Neural cell (in vitro differentiated cells): ENCODE results near the gene OFD1. TPM values are rescaled to one million over a fixed set of nuclear protein-coding genes. Genes with fewer than 3 reads are reported as not detected.

Experiments
- H2AFZ ChIP-seq: fragments of 200-600, 300-800 bp; sonication (generic), shearing (Covaris generic); 2 replicates; pipeline ENCODE4 v1.6.0; 2014; ENCODE audit warnings: low read depth, mild to moderate bottlenecking, antibody characterized with exemption, low read length, moderate library complexity
- H3F3A ChIP-seq: fragments of 200-600 bp; shearing (Covaris generic); 2 replicates; pipeline ENCODE4 v1.6.1; 2016; ENCODE audit warnings: mild to moderate bottlenecking, moderate library complexity, mixed read lengths, antibody characterized with exemption, low read length; ENCODE audit not compliant: insufficient read depth, poor library complexity, severe bottlenecking
- H3K27ac ChIP-seq: fragments of 200-600, 300-800 bp; sonication (generic), shearing (Covaris generic); 2 replicates; pipeline ENCODE4 v1.5.1; 2014; ENCODE audit warnings: mild to moderate bottlenecking, low read length, moderate library complexity
- H3K27me3 ChIP-seq: fragments of 300-800, 200-600 bp; sonication (generic), shearing (Covaris generic); 2 replicates; pipeline ENCODE4 v1.6.0; 2014; ENCODE audit warnings: mild to moderate bottlenecking, low read depth, low read length, moderate library complexity; ENCODE audit not compliant: insufficient read depth
- H3K36me3 ChIP-seq: fragments of 300-800, 200-600 bp; sonication (generic), shearing (Covaris generic); 2 replicates; pipeline ENCODE4 v1.5.1; 2014; ENCODE audit warnings: mild to moderate bottlenecking, antibody characterized with exemption, low read length, moderate library complexity; ENCODE audit not compliant: insufficient read depth
- H3K4me2 ChIP-seq: fragments of 300-800, 200-600 bp; sonication (generic), shearing (Covaris generic); 2 replicates; pipeline ENCODE4 v1.6.0; 2014; ENCODE audit warnings: mild to moderate bottlenecking, low read length
- H3K4me3 ChIP-seq: fragments of 300-800, 200-600 bp; sonication (generic), shearing (Covaris generic); 2 replicates; pipeline ENCODE4 v1.5.1; 2014; ENCODE audit warnings: mild to moderate bottlenecking, low read length, moderate library complexity
- H3K79me2 ChIP-seq: fragments of 200-600 bp; shearing (Covaris generic); replicated peaks from 2 replicates; pipeline ENCODE4 v1.6.0; 2014; ENCODE audit warnings: mild to moderate bottlenecking, low read length, moderate library complexity; ENCODE audit not compliant: insufficient read depth
- H3K9ac ChIP-seq: fragments of 300-800, 200-600 bp; sonication (generic), shearing (Covaris generic); 2 replicates; pipeline ENCODE4 v1.6.1; 2016; ENCODE audit warnings: mild to moderate bottlenecking, low read length, mixed read lengths
- H3K9me2 ChIP-seq: fragments of 200-600 bp; shearing (Covaris generic); 2 replicates; pipeline ENCODE4 v1.6.1; 2016; ENCODE audit warnings: mild to moderate bottlenecking, low read length, mixed read lengths; ENCODE audit not compliant: insufficient read depth
- H3K9me3 ChIP-seq: fragments of 200-600, 300-800 bp; sonication (generic), shearing (Covaris generic); 2 replicates; pipeline ENCODE4 v1.6.1; 2016; ENCODE audit warnings: mild to moderate bottlenecking, mixed run types, low read length, moderate library complexity, mixed read lengths
- H4K20me1 ChIP-seq: fragments of 200-600 bp; shearing (Covaris generic); 2 replicates; pipeline ENCODE4 v1.6.1; 2016; ENCODE audit warnings: mild to moderate bottlenecking, mixed run types; ENCODE audit not compliant: insufficient read depth
- EP300 ChIP-seq: fragments of 450-650 bp; conservative IDR thresholded peaks from 2 replicates; pipeline ENCODE4 v1.6.1; 2014; ENCODE audit warnings: antibody characterized with exemption, mild to moderate bottlenecking, moderate library complexity; ENCODE audit not compliant: poor library complexity, severe bottlenecking
- EZH2 ChIP-seq: fragments of 200-600, 300-800 bp; shearing (Covaris generic), sonication (generic); IDR thresholded peaks from 2 replicates; pipeline ENCODE4 v1.6.1; 2014; ENCODE audit warnings: antibody characterized with exemption, low read length, borderline replicate concordance, mild to moderate bottlenecking; ENCODE audit not compliant: insufficient read depth, poor library complexity, severe bottlenecking
- MXI1 ChIP-seq: fragments of 450-650 bp; conservative IDR thresholded peaks from 2 replicates; pipeline ENCODE4 v1.6.1; 2014; ENCODE audit warnings: antibody characterized with exemption, mild to moderate bottlenecking; ENCODE audit not compliant: poor library complexity, severe bottlenecking
- POLR2AphosphoS5 ChIP-seq: IDR thresholded peaks from 2 replicates; pipeline ENCODE4 v1.6.1; 2012
- RAD21 ChIP-seq: fragments of 450-650 bp; conservative IDR thresholded peaks from 2 replicates; pipeline ENCODE4 v1.6.1; 2014; ENCODE audit warnings: antibody characterized with exemption, mild to moderate bottlenecking, moderate library complexity
- SMC3 ChIP-seq: fragments of 450-650 bp; conservative IDR thresholded peaks from 2 replicates; pipeline ENCODE4 v1.6.1; 2014; ENCODE audit warnings: antibody characterized with exemption, mild to moderate bottlenecking, moderate library complexity; ENCODE audit not compliant: poor library complexity
- TAF1 ChIP-seq: IDR thresholded peaks from 2 replicates; pipeline ENCODE4 v1.6.1; 2012; ENCODE audit warnings: low read depth
- polyA plus RNA-seq: library from polyadenylated mRNA; depleted of rRNA; stranded (reverse); fragments of >200 nt; gene quantifications from 2 replicates; pipeline ENCODE4 v1.2.3, GENCODE V29; 2014
- TF ChIP-seq, protein P1 (sequence below): IDR thresholded peaks from 2 replicates; pipeline ENCODE4 v1.6.1; 2012; ENCODE audit warnings: borderline replicate concordance
- TF ChIP-seq, protein P2 (sequence below): fragments of 450-650 bp; IDR thresholded peaks from 2 replicates; pipeline ENCODE4 v1.5.1; 2014; ENCODE audit warnings: antibody characterized with exemption, mild to moderate bottlenecking, moderate library complexity; ENCODE audit not compliant: poor library complexity, severe bottlenecking

The OFD1 gene
- polyA plus RNA-seq, 1 donor from 2014 or later = 35.1 TPM

DNA sequence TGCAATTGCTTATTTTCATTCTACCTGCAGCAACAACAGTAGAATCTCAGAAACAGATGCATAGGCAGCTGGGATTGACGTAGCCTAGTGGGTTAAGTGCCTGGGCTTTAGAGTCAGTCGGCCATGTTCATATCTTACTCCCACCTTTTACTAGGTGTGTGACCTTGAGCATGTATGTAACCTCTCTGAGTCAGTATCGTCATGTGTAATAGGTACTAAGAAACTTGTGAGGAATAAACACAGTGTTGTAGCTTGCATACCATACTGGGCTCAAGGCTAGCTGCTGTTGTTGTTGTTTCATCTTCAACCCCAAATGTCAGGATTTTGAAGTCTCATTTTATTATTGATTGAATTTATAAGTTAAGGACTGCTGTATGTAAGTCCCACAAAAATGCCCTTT lies 31.4 kb upstream of the OFD1 start:
- no peaks in the 10 kb centered on the region for H3K27me3 ChIP-seq
- no peak overlapping the region for H3K4me2 ChIP-seq
- H3K9me2 ChIP-seq = no peaks in the 10 kb centered on the region
- TF ChIP-seq POLR2AphosphoS5 = no peak
- TF ChIP-seq, protein P1, sequence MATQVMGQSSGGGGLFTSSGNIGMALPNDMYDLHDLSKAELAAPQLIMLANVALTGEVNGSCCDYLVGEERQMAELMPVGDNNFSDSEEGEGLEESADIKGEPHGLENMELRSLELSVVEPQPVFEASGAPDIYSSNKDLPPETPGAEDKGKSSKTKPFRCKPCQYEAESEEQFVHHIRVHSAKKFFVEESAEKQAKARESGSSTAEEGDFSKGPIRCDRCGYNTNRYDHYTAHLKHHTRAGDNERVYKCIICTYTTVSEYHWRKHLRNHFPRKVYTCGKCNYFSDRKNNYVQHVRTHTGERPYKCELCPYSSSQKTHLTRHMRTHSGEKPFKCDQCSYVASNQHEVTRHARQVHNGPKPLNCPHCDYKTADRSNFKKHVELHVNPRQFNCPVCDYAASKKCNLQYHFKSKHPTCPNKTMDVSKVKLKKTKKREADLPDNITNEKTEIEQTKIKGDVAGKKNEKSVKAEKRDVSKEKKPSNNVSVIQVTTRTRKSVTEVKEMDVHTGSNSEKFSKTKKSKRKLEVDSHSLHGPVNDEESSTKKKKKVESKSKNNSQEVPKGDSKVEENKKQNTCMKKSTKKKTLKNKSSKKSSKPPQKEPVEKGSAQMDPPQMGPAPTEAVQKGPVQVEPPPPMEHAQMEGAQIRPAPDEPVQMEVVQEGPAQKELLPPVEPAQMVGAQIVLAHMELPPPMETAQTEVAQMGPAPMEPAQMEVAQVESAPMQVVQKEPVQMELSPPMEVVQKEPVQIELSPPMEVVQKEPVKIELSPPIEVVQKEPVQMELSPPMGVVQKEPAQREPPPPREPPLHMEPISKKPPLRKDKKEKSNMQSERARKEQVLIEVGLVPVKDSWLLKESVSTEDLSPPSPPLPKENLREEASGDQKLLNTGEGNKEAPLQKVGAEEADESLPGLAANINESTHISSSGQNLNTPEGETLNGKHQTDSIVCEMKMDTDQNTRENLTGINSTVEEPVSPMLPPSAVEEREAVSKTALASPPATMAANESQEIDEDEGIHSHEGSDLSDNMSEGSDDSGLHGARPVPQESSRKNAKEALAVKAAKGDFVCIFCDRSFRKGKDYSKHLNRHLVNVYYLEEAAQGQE = no peak
- TF ChIP-seq SMC3 = no peak
- TF ChIP-seq EP300 = no peak
- TF ChIP-seq EZH2 = no peak
- TF ChIP-seq, protein P2, sequence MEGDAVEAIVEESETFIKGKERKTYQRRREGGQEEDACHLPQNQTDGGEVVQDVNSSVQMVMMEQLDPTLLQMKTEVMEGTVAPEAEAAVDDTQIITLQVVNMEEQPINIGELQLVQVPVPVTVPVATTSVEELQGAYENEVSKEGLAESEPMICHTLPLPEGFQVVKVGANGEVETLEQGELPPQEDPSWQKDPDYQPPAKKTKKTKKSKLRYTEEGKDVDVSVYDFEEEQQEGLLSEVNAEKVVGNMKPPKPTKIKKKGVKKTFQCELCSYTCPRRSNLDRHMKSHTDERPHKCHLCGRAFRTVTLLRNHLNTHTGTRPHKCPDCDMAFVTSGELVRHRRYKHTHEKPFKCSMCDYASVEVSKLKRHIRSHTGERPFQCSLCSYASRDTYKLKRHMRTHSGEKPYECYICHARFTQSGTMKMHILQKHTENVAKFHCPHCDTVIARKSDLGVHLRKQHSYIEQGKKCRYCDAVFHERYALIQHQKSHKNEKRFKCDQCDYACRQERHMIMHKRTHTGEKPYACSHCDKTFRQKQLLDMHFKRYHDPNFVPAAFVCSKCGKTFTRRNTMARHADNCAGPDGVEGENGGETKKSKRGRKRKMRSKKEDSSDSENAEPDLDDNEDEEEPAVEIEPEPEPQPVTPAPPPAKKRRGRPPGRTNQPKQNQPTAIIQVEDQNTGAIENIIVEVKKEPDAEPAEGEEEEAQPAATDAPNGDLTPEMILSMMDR = no peak
- TF ChIP-seq TAF1 = no peak
- no peak for TF ChIP-seq MXI1
- TF ChIP-seq RAD21 = no peak
- no peak overlapping the region for H3K9ac ChIP-seq
- no peaks in the 10 kb centered on the region for H4K20me1 ChIP-seq
- H3K79me2 ChIP-seq = no peaks in the 10 kb centered on the region
- H3K27ac ChIP-seq = no peak overlapping the region
- H3K9me3 ChIP-seq = no peaks in the 10 kb centered on the region
- no peak overlapping the region for H3K4me3 ChIP-seq
- no peak overlapping the region for H2AFZ ChIP-seq
- no peaks in the 10 kb centered on the region for H3K36me3 ChIP-seq
- no peaks in the 10 kb centered on the region for H3F3A ChIP-seq

DNA sequence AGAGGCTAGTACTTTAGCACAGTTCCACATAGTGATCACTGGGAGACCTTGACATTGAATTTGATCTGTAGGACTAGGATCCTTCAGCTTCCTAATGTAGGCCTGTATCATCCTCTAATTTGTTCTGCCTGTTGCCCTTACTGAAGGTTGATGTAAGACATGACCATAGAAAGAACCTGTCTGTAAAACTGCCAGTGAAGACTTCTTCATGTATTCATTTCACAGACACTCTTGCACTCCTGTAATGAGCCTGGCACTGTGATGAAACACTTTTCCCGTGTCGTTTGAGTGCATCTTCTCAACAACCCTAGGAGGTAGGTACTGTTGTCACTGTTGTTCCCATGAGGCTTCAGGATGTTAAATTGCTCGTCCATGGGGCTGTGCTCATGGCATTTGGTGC lies 31.0 kb upstream of the OFD1 start:
- Histone ChIP-seq H3K4me2 (no peak overlapping the region), H4K20me1 (no peaks in the 10 kb centered on the region), H3K79me2 (no peaks in the 10 kb centered on the region)

More for the DNA sequence above, 31.0 kb upstream of the OFD1 start:
- H3K27me3 ChIP-seq = no peaks in the 10 kb centered on the region
- H3K9me3 ChIP-seq = no peaks in the 10 kb centered on the region
- H3K9me2 ChIP-seq = no peaks in the 10 kb centered on the region
- no peak overlapping the region for H3K4me3 ChIP-seq
- H2AFZ ChIP-seq = no peak overlapping the region
- H3K9ac ChIP-seq = no peak overlapping the region
- no peak overlapping the region for H3K27ac ChIP-seq
- TF ChIP-seq EZH2 (no peak), POLR2AphosphoS5 (no peak), SMC3 (no peak), TAF1 (no peak), RAD21 (no peak), MXI1 (no peak), EP300 (no peak)
- TF ChIP-seq, protein P2 = no peak
- TF ChIP-seq, protein P1 = no peak
- no peaks in the 10 kb centered on the region for H3F3A ChIP-seq
- no peaks in the 10 kb centered on the region for H3K36me3 ChIP-seq
